ENCODE data around the gene SLC25A27. TPM values are rescaled to one million over a fixed set of nuclear protein-coding genes. Genes with fewer than 3 reads are reported as not detected.

The SLC25A27 gene
- total and polyA plus RNA-seq, 12 donors = 3.1 to 99.7 (median 18.3) TPM

DNA sequence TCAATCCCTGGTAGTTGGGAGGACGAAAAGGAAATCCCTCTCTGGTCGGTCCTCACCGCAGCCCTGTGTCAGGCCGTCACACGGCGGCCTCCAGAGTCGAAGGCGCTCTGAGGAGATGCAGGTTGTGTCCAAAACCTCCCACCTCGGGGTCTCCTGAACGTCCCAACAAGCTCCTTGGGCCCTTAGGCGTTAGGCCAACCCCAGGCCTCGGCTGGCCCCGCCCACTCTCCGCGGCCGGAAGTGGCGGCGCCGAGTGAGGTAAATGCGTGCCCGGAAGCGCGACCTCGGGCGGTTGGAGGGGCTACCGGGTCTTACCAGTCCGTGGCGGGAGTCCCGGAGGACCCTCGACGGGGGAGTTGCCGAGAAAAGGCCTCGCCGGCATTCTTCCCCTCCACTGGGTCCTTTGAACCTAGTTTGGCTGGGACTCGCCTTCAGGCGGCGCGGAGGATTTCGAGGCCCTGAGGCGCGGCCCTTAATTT lies 34.9 kb downstream of the SLC25A27 start, which contains the start of gene TDRD6:
TSS of gene TDRD6 (plus strand) at position 267 of the 479 bp plus-strand sequence. CDS start 244 bp downstream, outside the sequence.
- H3K4me1 ChIP-seq (replicated peaks in 1 of 2) = no peaks in the 10 kb centered on the region
- H3K4me3 ChIP-seq = no peak within 1 kb of the TSS
- no peaks in the 10 kb centered on the region for H3K9me3 ChIP-seq (replicated peaks in 1 of 3)
- no peak within 1 kb of the TSS for H3K27ac ChIP-seq
- intact Hi-C loops (cut with DNase I) = no loop called here
- no peak for DNase-seq
- no peaks in the 10 kb centered on the region for H3K27me3 ChIP-seq
- 90 to 97% (median 92%) methylated on average over 26 to 41 of the region's 41 CpGs for WGBS, 4 donors
- no peaks in the 10 kb centered on the region for H3K36me3 ChIP-seq (replicated peaks in 1 of 2)
- no peak for TF ChIP-seq POLR2A (IDR thresholded peaks at IDR 0.05)
- TF ChIP-seq, protein P1, sequence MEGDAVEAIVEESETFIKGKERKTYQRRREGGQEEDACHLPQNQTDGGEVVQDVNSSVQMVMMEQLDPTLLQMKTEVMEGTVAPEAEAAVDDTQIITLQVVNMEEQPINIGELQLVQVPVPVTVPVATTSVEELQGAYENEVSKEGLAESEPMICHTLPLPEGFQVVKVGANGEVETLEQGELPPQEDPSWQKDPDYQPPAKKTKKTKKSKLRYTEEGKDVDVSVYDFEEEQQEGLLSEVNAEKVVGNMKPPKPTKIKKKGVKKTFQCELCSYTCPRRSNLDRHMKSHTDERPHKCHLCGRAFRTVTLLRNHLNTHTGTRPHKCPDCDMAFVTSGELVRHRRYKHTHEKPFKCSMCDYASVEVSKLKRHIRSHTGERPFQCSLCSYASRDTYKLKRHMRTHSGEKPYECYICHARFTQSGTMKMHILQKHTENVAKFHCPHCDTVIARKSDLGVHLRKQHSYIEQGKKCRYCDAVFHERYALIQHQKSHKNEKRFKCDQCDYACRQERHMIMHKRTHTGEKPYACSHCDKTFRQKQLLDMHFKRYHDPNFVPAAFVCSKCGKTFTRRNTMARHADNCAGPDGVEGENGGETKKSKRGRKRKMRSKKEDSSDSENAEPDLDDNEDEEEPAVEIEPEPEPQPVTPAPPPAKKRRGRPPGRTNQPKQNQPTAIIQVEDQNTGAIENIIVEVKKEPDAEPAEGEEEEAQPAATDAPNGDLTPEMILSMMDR (IDR thresholded peaks at IDR 0.05) = no peak

DNA sequence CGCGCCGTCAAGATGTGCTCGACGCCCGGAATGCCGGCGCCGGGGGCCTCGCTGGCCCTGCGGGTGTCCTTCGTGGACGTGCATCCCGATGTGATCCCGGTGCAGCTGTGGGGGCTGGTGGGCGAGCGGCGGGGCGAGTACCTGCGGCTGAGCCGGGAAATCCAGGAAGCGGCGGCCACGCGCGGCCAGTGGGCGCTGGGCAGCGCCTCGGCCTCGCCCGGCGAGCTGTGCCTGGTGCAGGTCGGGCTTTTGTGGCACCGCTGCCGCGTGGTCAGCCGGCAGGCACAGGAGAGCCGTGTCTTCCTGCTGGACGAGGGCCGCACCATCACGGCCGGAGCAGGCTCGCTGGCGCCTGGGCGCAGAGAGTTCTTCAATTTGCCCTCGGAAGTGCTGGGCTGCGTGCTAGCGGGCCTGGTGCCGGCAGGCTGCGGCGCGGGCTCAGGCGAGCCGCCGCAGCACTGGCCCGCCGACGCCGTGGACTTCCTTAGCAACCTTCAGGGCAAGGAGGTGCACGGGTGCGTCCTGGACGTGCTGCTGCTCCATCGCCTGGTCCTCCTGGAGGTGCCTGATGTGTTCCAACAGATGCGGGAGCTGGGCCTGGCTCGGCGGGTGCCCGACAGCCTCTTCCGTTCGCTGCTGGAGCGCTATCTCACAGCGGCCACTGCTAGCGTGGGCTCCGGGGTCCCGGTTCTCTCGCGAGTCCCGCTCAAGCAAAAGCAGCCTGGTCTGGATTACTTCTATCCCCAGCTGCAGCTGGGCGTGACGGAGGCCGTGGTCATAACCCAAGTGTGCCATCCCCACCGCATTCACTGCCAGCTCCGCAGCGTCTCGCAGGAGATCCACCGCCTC lies 35.6 kb downstream of the SLC25A27 start:
- 95 to 97% (median 95%) methylated on average over 41 to 85 of the region's 85 CpGs for WGBS, 4 donors
- Histone ChIP-seq H3K36me3 (replicated peaks in 1 of 2) (no peaks in the 10 kb centered on the region), H3K4me3 (no peak overlapping the region), H3K4me1 (replicated peaks in 1 of 2) (no peaks in the 10 kb centered on the region), H3K27ac (no peak overlapping the region), H3K9me3 (replicated peaks in 1 of 3) (no peaks in the 10 kb centered on the region), H3K27me3 (no peaks in the 10 kb centered on the region)
- TF ChIP-seq POLR2A (IDR thresholded peaks at IDR 0.05) = no peak
- intact Hi-C loops (cut with DNase I) = no loop called here
- DNase-seq = no peak

DNA sequence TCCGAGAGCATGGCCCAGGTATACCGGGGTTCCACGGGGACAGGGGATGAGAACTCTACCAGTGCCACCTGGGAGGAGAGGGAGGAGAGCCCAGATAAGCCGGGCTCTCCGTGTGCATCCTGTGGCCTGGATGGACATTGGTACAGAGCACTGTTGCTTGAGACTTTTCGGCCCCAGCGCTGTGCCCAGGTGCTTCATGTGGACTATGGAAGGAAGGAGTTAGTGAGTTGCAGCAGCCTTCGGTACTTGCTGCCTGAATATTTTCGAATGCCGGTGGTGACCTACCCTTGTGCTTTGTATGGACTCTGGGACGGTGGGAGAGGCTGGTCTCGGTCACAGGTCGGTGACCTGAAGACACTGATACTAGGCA lies 36.2 kb downstream of the SLC25A27 start:
- TF ChIP-seq, protein P1 (IDR thresholded peaks at IDR 0.05) = no peak
- no peak for TF ChIP-seq POLR2A (IDR thresholded peaks at IDR 0.05)
- no peaks in the 10 kb centered on the region for H3K4me1 ChIP-seq (replicated peaks in 1 of 2)
- H3K27ac ChIP-seq = no peak overlapping the region
- 94 to 96% (median 95%) methylated on average over 8 to 13 of the region's 13 CpGs for WGBS, 4 donors
- no peaks in the 10 kb centered on the region for H3K9me3 ChIP-seq (replicated peaks in 1 of 3)
- H3K27me3 ChIP-seq = no peaks in the 10 kb centered on the region
- no peaks in the 10 kb centered on the region for H3K36me3 ChIP-seq (replicated peaks in 1 of 2)
- no peak for DNase-seq
- H3K4me3 ChIP-seq = no peak overlapping the region
- intact Hi-C loops (cut with DNase I) = no loop called here

DNA sequence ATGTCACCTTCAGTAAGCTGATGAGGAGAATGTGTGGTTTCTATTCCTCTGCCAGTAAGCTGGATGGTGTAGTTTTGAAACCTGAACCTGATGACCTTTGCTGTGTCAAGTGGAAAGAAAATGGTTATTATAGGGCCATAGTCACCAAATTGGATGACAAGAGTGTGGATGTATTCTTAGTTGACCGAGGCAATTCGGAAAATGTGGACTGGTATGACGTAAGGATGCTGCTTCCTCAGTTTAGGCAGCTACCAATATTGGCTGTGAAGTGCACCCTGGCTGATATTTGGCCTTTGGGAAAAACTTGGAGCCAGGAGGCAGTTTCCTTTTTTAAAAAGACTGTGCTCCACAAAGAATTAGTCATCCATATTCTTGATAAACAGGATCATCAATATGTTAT lies 36.9 kb downstream of the SLC25A27 start:
- no peak for TF ChIP-seq POLR2A (IDR thresholded peaks at IDR 0.05)
- TF ChIP-seq, protein P1 (IDR thresholded peaks at IDR 0.05) = no peak
- intact Hi-C loops (cut with DNase I) = no loop called here
- no peak overlapping the region for H3K27ac ChIP-seq
- no peaks in the 10 kb centered on the region for H3K36me3 ChIP-seq (replicated peaks in 1 of 2)
- no peak for DNase-seq
- no peaks in the 10 kb centered on the region for H3K9me3 ChIP-seq (replicated peaks in 1 of 3)
- no peaks in the 10 kb centered on the region for H3K4me1 ChIP-seq (replicated peaks in 1 of 2)
- H3K27me3 ChIP-seq = no peaks in the 10 kb centered on the region
- no peak overlapping the region for H3K4me3 ChIP-seq
- WGBS, 4 donors = 91 to 97% (median 93%) methylated on average over 3 of the region's 3 CpGs

Measured in adrenal gland (tissue), 12 donors.